ENCODE data around the gene FCN3. TPM values are rescaled to one million over a fixed set of nuclear protein-coding genes. Genes with fewer than 3 reads are reported as not detected.
"Not testable (repeated sequence)": the region's sequence is repeated elsewhere in the genome, so short reads cannot be mapped to it uniquely, and the experiment has no call there.

Gene FCN3
- total RNA-seq, 4 donors from 2014 or later: not detected

DNA sequence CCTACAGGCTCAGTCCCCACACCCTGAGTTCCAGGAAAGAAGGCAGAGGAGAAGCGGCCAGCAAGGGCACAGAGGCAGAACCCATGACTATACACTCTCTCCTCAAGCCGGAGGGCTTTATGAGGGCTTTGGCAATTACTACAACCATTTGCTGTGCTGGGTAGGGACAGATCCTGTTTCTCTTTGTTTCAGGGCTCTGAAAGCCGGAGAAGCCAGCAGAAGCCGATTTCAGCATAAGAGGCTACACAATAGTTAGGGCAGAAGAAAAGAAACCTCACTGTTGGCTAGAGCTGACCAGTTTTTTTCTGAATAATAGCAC lies 31.7 kb upstream of the FCN3 start:
- H3K4me1 ChIP-seq: peaks cover 3 to 30% (median 21%) of the 10 kb centered on the region in 4 donors
- no peaks in the 10 kb centered on the region for H3K9me3 ChIP-seq
- H3K36me3 ChIP-seq: peaks cover 0 to 54% (median 0%) of the 10 kb centered on the region in 3 donors
- peak overlapping the region in 2 of 4 donors; percentile 0 to 25 for H3K27ac ChIP-seq
- no peak overlapping the region for H3K4me3 ChIP-seq
- no peaks in the 10 kb centered on the region for H3K27me3 ChIP-seq
- DNase-seq: no peak
- TF ChIP-seq POLR2A (IDR thresholded peaks at IDR 0.05): no peak
- TF ChIP-seq, protein P1, sequence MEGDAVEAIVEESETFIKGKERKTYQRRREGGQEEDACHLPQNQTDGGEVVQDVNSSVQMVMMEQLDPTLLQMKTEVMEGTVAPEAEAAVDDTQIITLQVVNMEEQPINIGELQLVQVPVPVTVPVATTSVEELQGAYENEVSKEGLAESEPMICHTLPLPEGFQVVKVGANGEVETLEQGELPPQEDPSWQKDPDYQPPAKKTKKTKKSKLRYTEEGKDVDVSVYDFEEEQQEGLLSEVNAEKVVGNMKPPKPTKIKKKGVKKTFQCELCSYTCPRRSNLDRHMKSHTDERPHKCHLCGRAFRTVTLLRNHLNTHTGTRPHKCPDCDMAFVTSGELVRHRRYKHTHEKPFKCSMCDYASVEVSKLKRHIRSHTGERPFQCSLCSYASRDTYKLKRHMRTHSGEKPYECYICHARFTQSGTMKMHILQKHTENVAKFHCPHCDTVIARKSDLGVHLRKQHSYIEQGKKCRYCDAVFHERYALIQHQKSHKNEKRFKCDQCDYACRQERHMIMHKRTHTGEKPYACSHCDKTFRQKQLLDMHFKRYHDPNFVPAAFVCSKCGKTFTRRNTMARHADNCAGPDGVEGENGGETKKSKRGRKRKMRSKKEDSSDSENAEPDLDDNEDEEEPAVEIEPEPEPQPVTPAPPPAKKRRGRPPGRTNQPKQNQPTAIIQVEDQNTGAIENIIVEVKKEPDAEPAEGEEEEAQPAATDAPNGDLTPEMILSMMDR (IDR thresholded peaks at IDR 0.05): no peak

DNA sequence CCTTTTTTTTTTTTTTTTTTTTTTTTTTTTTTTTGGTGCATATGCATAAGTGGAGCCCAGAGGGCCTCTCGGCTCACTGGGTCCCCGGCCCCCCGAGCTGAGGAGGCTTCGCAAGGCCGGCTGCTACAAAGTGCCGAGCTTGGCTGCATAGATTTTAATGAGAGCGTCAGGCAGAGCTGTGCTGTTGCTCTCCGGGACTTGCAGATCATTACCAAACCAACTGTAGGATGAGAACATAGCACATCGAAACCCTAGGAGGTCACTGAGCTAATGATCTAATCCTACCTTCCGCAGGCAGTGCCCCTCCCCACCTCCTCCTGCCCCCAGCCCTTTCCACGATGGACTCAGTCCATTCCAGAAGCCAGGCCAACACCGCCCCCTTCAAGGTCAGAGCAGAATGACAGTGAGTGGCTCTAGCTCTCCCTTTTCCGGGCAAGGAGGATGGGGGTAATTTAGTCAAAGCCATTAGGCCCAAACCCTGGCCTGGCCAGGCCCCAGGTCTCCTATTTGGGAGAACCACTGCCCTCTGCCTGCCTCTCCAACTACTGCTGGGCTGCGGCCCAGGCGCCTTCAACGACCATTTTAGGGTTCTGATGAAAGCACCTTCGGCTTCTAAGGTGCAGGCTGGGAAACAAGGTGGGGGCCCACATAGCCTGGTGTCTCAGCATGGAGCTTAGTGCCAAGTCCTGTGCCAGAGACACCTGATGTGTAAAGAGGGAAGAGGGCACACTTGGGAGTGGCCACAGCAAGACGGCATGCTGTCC lies 31.2 kb upstream of the FCN3 start:
- not testable (repeated sequence) for H3K9me3 ChIP-seq, H3K4me3 ChIP-seq, H3K27me3 ChIP-seq
- Histone ChIP-seq H3K36me3 (peaks cover 0 to 49% (median 0%) of the 10 kb centered on the region in 3 donors), H3K27ac (peak overlapping the region in 2 of 4 donors; percentile 0 to 25), H3K4me1 (peaks cover 3 to 30% (median 21%) of the 10 kb centered on the region in 4 donors)
- peak in 1 of 3 donors; percentile 43 for DNase-seq

DNA sequence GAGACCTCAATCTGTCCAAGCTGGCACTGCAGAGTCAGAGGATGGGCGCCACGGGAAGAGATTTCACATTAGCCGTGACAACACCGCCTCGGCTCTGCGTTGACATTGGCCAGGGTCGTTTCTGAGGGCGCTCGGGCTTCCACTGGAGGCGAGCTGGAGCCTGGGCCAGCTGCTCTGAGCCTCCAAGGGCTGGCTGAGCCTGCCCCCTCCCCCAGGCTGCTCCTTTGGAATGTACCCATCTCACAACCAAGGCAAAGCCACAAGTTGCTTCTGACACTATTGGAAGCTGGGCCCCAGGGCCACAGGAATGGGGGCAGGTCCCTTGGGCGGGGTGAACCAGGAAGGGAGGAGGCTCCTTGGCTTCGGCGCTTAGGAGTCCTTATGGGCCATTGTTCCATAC lies 30.4 kb upstream of the FCN3 start:
- Histone ChIP-seq H3K36me3 (peaks cover 0 to 42% (median 0%) of the 10 kb centered on the region in 3 donors), H3K4me1 (peaks cover 3 to 30% (median 21%) of the 10 kb centered on the region in 4 donors), H3K4me3 (no peak overlapping the region), H3K9me3 (no peaks in the 10 kb centered on the region), H3K27me3 (no peaks in the 10 kb centered on the region), H3K27ac (peak overlapping the region in 3 of 4 donors; percentile 20 to 86 (median 61))
- DNase-seq: peak in 1 of 3 donors; percentile 49
- TF ChIP-seq POLR2A (IDR thresholded peaks at IDR 0.05): no peak
- TF ChIP-seq, protein P1 (IDR thresholded peaks at IDR 0.05): no peak

DNA sequence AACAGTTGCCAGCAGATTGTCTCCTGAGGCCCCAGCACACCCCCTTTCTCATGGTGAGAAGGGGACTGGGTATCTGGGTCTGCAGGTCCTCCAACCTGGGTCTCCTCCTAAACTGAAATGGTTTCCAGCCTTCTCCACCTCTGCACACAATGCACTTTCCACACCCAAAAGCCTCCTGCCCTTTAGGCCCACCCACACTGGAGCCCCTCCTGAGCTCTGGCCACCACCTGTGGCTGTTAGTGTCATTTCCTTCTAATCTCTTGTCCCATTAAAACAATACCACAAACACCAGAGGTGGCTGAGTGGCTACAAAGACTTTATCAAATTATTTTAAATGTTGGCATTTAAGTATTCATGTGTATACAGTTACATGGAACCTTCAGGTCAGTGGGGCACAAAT lies 29.3 kb upstream of the FCN3 start:
- Histone ChIP-seq H3K9me3 (no peaks in the 10 kb centered on the region), H3K27ac (peak overlapping the region; percentile 54 to 86 (median 67)), H3K36me3 (peaks cover 0 to 30% (median 0%) of the 10 kb centered on the region in 3 donors), H3K4me1 (peaks cover 3 to 35% (median 21%) of the 10 kb centered on the region in 4 donors), H3K4me3 (no peak overlapping the region), H3K27me3 (no peaks in the 10 kb centered on the region)
- no peak for TF ChIP-seq POLR2A (IDR thresholded peaks at IDR 0.05)
- TF ChIP-seq, protein P1 (IDR thresholded peaks at IDR 0.05): no peak
- DNase-seq: no peak

DNA sequence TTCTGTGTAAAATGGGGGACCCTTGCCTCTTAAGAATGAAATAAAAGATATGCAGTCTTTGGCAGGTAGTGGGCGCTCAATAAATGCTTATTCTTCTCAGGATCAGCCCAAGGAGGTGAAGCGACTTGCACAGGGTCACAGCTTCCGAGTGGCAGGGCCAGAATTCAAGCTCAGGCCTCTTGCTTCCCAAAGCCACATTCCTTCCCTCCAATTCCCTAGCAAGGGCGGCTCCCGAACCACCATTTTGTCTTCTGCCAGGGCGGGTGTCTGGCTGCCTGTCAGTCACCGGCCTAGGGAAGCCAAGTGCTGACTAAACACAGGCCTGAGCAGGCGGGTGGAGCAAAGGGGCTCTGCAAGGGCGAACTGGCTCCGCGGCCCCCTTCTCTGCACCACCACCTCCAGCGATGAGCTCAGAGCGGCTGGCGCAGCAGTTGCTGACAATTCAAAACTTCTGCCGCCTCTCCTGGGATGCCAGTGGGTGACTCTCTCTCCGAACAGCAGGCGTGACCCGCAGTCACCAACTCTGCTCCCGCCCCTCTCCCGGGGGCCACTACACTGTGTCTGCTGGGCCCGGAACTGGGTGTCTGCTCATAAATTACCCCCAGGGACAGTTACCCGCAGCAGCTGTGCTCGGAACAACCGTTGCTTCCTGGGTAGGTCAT lies 28.6 kb upstream of the FCN3 start:
- peaks cover 3 to 40% (median 21%) of the 10 kb centered on the region in 4 donors for H3K4me1 ChIP-seq
- peak overlapping the region in 1 of 4 donors; percentile 26 for H3K4me3 ChIP-seq
- H3K9me3 ChIP-seq: no peaks in the 10 kb centered on the region
- H3K36me3 ChIP-seq: peaks cover 0 to 23% (median 0%) of the 10 kb centered on the region in 3 donors
- peak; percentile 65 to 83 (median 81) for DNase-seq
- peak overlapping the region; percentile 54 to 86 (median 67) for H3K27ac ChIP-seq
- TF ChIP-seq, protein P1 (IDR thresholded peaks at IDR 0.05): peak in 5 of 6 experiments; percentile 23 to 60 (median 31)
- no peak for TF ChIP-seq POLR2A (IDR thresholded peaks at IDR 0.05)
- H3K27me3 ChIP-seq: no peaks in the 10 kb centered on the region

DNA sequence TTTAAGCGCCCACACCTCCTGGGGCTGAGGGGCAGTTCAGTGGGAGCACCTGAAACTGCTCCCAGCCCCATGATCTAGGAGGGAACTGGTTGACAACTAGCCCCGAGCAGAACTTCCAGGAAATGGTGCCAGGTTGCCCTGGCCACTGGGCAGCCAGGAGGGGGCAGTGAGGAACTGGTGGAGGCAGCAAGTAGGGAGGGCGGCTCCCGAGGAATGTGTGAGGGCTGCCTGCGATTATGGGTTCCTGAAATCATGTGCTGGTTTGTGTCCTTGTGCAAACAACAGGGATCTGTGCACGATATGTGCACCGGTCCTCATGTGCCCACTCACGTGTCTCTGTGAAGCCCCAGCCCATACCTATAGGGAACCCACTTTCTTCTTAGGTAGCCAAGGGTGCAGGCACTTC lies 27.7 kb upstream of the FCN3 start:
- TF ChIP-seq POLR2A (IDR thresholded peaks at IDR 0.05): no peak
- TF ChIP-seq, protein P1 (IDR thresholded peaks at IDR 0.05): peak; percentile 29 to 62 (median 54)
- peaks cover 3 to 40% (median 19%) of the 10 kb centered on the region in 4 donors for H3K4me1 ChIP-seq
- peaks cover 0 to 14% (median 0%) of the 10 kb centered on the region in 3 donors for H3K36me3 ChIP-seq
- peak overlapping the region; percentile 54 to 86 (median 67) for H3K27ac ChIP-seq
- no peaks in the 10 kb centered on the region for H3K27me3 ChIP-seq
- no peak overlapping the region for H3K4me3 ChIP-seq
- DNase-seq: peak; percentile 63 to 83 (median 65)
- H3K9me3 ChIP-seq: no peaks in the 10 kb centered on the region
